NCI-H748 (cell line): ENCODE results near the gene SCGB1D2.

ENCODE experiments used
- DNase-seq: peaks from one replicate; lab custom pipeline; 2025; ENCODE audit not compliant: unreplicated experiment; lab: John Stamatoyannopoulos, UW

The SCGB1D2 gene

GRCh38 chr11:62256281-62256680 is 14.2 kb downstream of the SCGB1D2 start:
- no peak for DNase-seq

DNA sequence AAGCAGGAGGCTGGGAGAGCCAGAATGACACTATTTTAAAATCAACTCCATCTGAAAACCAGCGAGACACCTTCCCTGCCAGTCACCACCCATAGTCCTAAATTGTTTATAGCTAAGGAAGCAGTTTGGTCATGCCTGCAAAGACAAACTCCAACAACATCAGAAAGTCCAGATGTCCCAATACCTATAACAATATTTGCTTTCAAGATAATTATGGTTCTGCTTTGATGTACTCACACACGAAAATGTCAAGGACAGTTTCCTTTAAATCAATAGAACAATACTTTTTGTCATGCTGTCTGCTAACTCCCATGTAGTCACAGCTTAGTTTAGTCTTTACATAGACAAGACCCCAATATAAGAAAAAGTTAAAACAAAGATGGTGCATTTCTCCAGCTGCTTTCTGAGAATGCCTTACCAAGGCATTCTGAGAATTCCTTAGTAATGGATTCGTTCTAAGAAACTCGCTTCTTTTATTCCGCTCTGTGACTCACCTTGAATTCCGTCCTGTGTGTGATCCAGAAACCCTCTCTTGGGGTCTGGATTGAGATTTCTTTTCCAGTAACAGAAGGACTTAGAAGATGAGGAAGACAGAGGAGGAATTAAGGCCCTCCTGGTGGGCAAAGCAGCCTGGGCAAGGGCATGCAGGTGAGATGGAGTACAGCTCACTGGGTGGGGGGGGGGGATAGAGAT is 18.4 kb downstream of the SCGB1D2 start:
- DNase-seq: no peak

GRCh38 chr11:62264004-62264403 is 22.0 kb downstream of the SCGB1D2 start:
- DNase-seq: no peak

DNA sequence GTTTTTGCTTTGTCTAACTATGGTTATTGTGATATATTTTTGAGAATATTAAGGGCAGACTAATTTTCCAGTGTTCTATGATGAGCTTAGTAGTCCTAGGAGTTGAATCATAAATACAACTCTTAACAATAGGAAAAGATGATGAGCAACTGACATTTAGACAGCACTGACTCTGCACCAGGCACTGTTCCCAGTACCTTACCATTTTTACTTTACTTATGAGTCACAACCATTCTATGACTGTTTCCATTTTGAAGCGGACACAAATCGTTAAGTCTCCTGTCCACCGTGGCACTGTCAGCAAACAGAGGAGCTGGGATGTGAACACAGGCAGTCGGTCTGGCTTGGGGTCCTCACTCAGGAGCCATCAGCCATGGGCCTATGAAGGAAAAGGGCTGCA is 24.5 kb downstream of the SCGB1D2 start:
- DNase-seq: no peak

DNA sequence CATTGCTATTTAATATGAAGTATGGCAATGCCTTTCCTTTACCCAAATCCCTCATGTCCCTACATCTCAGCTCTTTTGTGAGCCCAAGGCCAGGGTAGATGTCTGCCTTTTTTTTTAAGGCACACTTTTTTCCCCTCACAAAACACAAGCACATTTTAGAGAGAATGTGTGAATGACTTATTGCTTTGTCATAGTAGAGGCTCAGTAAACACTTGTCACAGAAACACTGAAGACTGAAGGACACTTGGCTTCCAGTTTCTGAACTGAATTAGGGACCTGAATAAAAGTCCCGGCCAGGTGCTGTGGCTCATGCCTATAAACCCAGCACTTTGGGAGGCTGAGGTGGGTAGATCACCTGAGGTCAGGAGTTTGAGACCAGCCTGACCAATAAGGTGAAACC is 25.0 kb downstream of the SCGB1D2 start:
- DNase-seq: no peak

- no peak for DNase-seq
Observed at GRCh38 chr11:62267576-62267975, 25.5 kb downstream of the SCGB1D2 start.

- no peak for DNase-seq
Observed at GRCh38 chr11:62269654-62270278, 27.7 kb downstream of the SCGB1D2 start, which contains the start of gene SCGB2A2. Gene SCGB2A2, plus strand, starts transcription at chr11:62270158. Its CDS starts 59 bp downstream, at chr11:62270217.

GRCh38 chr11:62273284-62273683 is 31.2 kb downstream of the SCGB1D2 start:
- no peak for DNase-seq

DNA sequence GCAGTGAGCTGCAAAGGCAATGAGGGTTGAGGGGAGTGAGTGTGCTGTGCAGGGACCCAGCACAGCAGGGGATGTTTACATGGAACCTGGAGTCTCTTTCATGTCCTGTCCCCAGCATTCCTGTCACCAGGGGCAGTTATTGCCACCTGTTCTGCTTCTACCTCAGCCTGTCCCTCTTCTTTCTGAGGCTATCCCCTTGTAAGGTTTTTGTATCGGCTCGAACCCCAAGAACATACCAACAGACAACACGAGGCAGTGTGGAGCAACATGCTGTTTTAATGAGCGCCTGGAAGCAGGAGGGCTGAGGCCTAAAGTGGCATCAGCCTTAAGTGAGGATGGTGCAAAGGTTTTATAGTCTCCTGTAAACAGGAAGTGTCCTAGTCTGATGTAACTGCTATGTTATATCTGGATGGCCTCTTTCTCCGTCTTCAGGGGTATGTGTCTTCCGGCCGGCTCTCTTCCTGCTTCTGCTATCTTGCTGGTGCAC is 31.8 kb downstream of the SCGB1D2 start:
- DNase-seq: no peak

DNA sequence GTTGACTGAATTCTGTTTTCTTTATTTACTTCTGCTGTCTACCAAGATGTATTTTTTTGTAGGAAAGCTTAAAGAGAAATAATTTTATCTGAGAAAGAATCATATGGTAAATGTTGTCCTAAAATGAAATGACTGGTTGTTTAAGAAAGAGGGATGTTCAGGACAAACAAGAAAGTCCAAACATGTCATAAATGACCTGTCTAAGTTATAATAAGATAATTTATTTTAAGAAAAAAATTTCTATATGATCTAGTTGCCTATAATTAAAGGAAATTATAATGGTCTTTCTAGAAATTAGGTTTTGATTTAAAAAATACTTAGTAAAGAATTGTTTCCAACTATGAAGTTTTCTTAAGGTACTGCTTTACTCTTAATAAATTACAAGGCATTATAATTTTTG is 38.4 kb downstream of the SCGB1D2 start:
- no peak for DNase-seq
